Measurements from ENCODE around the gene FCHSD2.
"Not testable (repeated sequence)": the region's sequence is repeated elsewhere in the genome, so short reads cannot be mapped to it uniquely, and the experiment has no call there.

Gene FCHSD2

DNA sequence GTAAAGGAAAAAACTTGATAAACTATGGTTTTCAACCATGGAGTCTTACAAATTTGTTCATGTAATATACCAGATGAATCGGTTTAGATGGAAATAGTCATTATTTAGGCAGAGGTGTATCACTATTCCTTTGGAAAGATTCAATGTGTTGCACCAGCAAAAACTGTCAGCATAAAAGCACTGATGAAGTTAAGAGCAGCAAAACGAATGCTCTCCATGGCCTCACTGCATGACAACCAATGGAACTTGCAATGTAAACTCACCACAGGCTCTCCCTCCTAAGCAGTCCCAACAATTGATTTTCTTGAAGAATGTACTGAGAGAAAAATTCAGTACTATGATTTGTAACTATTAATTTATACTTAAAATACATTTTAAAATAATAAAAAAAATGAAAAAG, 139.9 kb downstream of the FCHSD2 start:
- DNase-seq, result no peak

DNA sequence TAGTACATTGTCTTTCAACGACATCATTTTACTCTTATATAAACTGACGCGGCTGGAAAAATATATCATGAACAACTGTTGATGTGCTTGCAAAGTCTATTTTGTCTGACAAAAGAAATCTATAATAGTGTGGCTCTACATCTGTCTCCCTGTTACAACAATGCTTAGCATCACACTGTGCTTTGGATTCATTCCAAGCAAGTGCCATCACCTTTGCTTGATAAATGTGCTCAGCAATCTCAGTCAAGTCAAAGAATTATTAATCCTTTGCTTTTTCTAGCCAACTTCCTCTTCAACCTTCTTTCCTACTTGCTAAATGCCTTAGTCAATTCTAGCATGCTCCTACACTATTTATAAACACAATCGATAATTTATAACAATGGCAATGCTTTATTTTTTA, 140.5 kb downstream of the FCHSD2 start:
- DNase-seq, result no peak

DNA sequence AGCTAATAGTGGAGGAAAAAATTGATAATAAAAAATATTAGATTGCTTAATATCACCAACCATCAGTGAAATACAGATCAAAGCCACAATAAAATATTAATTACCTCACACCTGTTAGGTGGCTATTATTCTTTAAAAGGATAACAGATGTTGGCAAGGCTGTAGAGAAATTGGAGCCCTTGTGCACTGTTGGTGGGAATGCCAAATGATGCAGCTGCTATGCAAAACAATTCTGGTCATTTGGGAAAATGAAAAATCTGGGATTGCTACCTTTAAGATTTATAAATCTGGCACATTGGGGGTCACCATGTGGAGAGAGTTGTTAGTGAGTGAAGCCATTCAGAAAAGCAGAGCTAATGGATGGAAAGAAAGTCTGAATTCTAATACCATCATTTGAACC, 143.4 kb downstream of the FCHSD2 start:
- DNase-seq, result no peak

DNA sequence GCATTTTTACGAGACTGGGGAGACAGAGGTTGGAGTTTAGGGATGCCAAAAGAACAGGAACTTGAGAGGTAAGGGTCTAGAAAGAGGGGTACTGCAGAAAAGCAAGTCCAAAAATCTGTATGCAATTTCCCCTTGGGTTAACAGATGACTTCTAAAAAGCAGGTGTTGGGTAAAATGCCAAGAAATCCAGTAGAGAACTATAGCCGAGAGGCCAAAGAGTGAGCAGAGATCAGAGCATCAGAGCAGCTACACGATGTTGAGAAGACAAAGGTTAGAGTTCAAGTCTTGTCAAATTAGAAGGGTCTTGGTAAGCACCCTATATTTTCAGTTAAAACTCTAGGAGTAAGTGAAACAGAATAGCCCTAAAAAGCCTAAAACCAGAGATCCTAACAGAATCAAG, 145.2 kb downstream of the FCHSD2 start:
- no peak for DNase-seq

DNA sequence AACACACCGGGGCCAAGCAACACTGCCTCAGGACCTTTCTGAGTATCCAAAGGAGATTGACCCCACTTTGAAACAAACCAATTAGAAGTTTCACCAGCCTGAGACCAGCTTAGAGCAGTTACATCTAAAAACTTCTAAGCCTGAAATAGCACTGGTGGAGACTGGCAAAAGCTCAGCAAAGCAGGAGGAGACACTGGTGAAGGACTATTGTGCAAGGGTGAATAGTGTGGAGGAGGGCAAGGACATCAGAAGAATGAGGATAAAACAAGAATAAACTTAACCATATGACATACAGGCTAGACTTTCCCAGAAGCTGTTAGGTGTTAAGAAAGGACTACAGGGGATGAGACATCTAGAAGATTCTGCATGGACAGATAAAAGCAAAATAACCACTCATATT, 152.4 kb downstream of the FCHSD2 start:
- no peak for DNase-seq

DNA sequence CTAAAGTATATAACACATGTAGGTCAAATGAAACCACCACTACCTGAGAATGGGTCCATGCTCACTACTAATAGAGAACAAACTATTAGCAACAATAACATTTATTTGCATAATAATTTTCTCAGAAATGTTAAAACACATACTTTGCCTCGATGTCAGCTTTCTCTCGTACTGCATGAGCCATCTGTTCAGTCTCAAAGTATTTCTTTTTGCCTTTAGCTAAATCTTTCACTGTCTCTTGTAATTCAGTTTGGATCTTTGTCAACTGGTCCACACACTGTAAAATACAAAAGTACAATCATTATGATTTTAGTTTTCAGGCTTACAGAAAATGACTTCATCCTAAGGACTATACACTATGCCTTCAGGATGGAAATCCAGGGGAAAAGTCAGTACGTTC, 153.3 kb downstream of the FCHSD2 start:
- DNase-seq, result no peak

DNA sequence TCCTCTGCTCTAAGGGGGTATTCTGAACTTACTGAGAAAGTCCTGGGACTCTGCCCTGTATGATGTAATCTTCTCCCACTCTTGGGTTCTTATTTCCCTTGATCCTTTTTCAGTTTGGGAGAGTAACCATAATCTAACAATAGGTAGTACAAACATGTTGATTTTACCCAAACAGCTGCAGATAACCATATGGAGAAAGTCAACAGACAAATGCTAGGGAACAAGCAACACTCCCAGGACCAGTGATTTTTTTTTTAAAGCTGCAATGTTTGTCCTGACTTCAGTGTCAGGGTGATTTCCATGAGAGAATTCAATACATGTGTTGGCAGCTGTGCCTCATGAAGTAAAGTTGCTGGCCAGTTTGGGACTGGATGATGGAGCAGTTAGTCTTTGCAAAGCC, 156.5 kb downstream of the FCHSD2 start:
- no peak for DNase-seq

- no peak for DNase-seq
These were observed 157.6 kb downstream of the FCHSD2 start for GRCh38 chr11:72984453-72985077.

GRCh38 chr11:72983560-72983959, 158.6 kb downstream of the FCHSD2 start:
- no peak for DNase-seq

DNA sequence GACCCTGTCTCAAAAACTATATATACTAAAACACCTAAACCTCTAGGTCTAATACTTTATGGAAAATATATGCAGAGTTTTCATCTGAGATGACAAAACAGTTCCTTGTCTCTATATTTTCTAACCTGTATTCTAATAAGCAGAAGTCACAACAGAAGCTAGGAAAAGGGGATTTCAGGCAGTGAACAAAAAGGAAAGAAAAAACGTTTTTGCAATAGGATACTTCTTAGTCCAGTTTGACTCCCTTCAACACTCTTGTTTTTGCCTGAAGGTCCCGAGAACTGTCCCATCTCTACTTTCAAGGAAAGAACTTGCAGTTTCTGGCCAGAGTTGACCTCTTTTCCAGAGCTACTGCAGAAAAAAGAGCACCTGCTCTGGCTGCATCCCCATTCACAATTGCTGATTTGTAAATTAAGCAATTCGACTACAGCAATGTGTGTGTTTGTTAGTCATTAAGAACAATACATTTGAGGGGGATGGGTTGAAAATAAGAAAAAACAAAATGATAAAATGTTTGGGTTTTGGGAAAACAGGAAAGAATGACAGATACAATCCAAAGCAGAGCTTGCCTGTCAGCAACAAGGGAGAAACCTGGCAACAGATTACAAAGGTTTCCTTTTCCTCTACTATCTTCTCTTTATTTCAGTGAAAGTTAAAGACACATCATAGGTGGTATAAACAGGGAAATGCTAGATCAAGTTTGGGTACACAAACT, 160.0 kb downstream of the FCHSD2 start:
- DNase-seq, result no peak

DNA sequence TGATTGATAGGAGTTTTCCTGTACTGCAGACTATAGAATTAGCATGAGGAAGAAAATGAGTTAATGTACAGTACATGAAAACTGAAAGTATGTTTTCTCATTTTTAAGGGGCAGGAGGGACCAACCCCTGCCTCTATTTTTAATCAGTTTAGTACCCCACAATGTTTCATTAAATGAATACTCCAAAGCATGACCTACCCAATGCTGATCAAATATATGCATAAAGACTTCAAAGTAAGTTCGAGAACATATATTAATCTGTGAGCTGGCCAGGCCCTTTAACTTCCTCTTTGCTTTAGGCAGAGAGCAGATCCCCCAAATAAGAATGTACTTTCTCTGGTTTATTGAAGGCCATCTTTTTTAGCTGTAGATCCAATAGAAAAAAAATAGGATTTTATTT, 161.0 kb downstream of the FCHSD2 start:
- no peak for DNase-seq

DNA sequence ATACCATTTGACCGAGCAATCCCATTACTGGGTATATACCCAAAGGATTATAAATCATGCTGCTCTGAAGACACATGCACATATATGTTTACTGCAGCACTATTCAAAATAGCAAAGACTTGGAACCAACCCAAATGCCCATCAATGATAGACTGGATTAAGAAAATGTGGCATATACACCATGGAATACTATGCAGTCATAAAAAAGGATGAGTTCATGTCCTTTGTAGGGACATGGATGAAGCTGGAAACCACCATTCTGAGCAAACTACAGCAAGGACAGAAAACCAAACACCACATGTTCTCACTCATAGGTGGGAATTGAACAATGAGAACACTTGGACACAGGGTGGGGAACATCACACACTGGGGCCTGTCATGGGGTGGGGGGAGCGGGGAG, 164.3 kb downstream of the FCHSD2 start:
- DNase-seq, result not testable (repeated sequence)

GRCh38 chr11:72976522-72976892, 165.6 kb downstream of the FCHSD2 start:
- DNase-seq, result not testable (repeated sequence)

GRCh38 chr11:72975778-72976521, 166.2 kb downstream of the FCHSD2 start:
- no peak for DNase-seq

DNA sequence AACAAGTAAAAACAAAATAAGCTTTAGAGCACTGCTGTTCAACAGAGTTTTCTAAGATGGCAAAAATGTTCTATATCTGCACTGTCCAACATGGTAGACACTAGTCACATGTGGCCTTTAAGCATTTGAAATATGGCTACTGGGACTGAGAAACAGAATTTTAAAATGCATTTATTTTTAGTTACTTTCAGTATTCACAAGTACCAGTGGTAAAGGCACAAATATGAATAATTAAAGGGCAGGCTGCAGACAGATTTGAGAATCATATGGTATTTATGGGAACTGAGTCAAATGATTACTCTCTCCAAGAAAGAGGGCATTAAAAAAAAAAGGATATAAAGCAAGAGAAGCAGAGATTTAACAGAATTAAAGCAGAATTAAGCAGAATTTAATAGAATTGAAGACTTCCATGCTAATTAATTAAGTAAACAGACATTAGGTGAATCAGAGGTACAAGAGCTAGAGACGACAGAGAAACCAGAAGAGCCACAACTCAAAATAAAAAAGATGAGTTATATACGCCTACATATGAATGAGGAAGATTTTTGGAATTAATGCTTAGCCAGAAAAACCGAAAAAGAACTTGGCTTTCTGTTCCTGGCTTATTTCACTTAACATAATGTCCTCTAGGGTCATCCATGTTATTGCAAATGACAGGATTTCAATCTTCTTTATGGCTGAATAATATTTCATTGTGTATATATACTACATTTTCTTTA, 167.5 kb downstream of the FCHSD2 start:
- no peak for DNase-seq

- DNase-seq, result no peak
These were observed 169.5 kb downstream of the FCHSD2 start for GRCh38 chr11:72972496-72973128.

- no peak for DNase-seq
These were observed 170.7 kb downstream of the FCHSD2 start for GRCh38 chr11:72971192-72971967.

GRCh38 chr11:72970557-72971118, 171.5 kb downstream of the FCHSD2 start:
- no peak for DNase-seq

DNA sequence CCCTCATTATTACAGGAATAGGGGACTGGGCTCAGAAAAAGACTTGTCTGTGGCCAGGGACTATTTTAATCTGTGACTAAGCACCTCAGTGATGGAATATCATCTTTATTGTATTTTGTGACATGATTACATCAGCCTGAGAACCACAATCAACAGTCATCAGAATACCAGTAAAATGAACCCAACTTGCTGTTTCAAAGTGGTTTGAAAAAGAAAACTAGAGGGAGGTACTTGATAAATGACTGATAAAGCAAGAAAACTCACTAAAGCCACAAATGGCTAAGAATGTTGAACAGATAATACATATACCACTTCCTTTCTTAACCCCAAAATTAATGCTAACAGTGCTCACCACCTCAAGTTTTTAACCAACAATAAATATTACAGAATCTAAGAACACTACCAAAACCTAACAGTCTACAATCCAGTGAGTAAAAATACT, 172.2 kb downstream of the FCHSD2 start:
- DNase-seq, result no peak

- DNase-seq, result no peak
These were observed 173.7 kb downstream of the FCHSD2 start for GRCh38 chr11:72968390-72968789.

GRCh38 chr11:72965672-72966071, 176.4 kb downstream of the FCHSD2 start:
- no peak for DNase-seq

GRCh38 chr11:72962717-72963116, 179.4 kb downstream of the FCHSD2 start:
- DNase-seq, result no peak

Measured in right forelimb (tissue), 1 donor.